ENCODE results near the gene CEACAM6.
"Not testable (repeated sequence)": the region's sequence is repeated elsewhere in the genome, so short reads cannot be mapped to it uniquely, and the experiment has no call there.

CEACAM6 gene

GRCh38 chr19:41748012-41748411, 7.3 kb upstream of the CEACAM6 start:
- no peak for DNase-seq (ENCODE audit: extremely low read depth, insufficient read length)
- Histone ChIP-seq H3K36me3 (ENCODE audit: control insufficient read depth, insufficient read depth, low read length) (no peaks in the 10 kb centered on the region), H3K4me3 (replicated peaks; ENCODE audit: low read depth, low read length) (no peak overlapping the region), H3K27me3 (replicated peaks; ENCODE audit: control insufficient read depth, insufficient read depth, low read length) (no peaks in the 10 kb centered on the region; the same call in none of the 2 replicates)
- TF ChIP-seq, protein P1, sequence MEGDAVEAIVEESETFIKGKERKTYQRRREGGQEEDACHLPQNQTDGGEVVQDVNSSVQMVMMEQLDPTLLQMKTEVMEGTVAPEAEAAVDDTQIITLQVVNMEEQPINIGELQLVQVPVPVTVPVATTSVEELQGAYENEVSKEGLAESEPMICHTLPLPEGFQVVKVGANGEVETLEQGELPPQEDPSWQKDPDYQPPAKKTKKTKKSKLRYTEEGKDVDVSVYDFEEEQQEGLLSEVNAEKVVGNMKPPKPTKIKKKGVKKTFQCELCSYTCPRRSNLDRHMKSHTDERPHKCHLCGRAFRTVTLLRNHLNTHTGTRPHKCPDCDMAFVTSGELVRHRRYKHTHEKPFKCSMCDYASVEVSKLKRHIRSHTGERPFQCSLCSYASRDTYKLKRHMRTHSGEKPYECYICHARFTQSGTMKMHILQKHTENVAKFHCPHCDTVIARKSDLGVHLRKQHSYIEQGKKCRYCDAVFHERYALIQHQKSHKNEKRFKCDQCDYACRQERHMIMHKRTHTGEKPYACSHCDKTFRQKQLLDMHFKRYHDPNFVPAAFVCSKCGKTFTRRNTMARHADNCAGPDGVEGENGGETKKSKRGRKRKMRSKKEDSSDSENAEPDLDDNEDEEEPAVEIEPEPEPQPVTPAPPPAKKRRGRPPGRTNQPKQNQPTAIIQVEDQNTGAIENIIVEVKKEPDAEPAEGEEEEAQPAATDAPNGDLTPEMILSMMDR (IDR thresholded peaks at IDR 0.05; ENCODE audit: insufficient read depth, low read length, poor library complexity, severe bottlenecking), result no peak

DNA sequence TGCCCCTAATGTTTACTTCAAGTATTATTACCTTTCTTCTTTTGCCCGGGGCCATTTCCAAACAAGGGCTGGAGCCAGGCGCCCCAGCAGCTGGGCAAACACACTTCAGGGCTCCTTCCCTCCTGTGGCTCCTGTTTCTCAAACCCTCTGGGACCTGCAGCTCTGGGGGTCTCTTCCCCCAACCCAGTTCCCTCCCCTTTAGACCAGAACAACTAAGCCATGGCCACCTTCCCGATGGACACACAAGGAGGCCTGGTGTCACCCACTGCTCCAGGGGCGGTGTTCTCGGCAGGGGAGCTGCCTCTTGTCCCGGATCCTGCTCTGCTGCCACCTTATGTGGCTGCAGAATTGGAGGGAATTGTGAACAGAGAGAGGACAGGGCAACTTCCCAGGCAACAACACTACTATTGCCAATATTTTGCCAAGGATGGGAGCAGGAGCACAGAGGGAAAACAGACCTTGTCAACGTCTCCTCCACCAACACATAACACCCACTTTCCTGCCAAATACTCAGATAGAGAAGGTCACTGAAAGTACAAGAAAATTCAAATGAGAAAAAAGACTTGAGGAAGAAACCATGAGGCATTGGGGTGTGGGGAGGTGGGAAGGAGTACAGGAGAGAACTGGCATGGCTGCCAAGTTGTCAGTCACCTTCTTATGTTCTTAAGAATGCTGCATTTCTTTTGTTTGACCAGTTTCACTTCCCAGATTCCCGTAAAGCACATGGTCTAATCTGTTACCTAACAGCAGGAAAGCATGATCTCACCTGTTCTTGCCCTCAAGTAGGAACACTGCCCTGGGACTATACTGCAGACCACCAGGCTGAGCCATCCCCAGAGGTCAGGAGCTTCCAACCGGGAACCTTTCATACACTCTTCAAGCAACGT, 4.8 kb upstream of the CEACAM6 start:
- H3K4me3 ChIP-seq (replicated peaks; ENCODE audit: low read depth, low read length); DNase-seq (ENCODE audit: extremely low read depth, insufficient read length); H3K27me3 ChIP-seq (replicated peaks; ENCODE audit: control insufficient read depth, insufficient read depth, low read length); H3K36me3 ChIP-seq (ENCODE audit: control insufficient read depth, insufficient read depth, low read length): not testable (repeated sequence)

DNA sequence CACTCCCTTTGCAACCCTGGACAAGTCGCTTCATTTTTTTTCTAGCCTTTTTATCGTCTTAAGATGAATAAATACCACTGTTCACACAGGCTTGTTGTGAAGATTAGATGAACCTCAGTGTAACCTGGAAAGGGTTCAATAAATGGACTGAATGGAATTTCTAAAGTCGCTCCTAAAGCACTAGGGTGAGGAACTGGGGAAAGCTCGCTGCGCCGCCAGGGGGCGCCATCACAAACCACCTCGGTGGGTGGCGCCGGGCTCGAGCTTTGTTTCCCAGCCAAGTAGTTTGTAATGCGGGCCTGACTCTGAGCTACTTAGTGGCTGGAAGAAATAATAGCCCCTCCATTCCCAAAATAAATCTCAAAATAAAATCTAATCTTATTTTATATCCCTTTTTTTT, 2.2 kb upstream of the CEACAM6 start:
- peak; percentile 44 for DNase-seq (ENCODE audit: extremely low read depth, insufficient read length)
- Histone ChIP-seq H3K27me3 (replicated peaks; ENCODE audit: control insufficient read depth, insufficient read depth, low read length) (peaks cover 3% of the 10 kb centered on the region; the same call in 1 of the 2 replicates), H3K4me3 (replicated peaks; ENCODE audit: low read depth, low read length) (no peak overlapping the region), H3K36me3 (ENCODE audit: control insufficient read depth, insufficient read depth, low read length) (no peaks in the 10 kb centered on the region)
- TF ChIP-seq, protein P1 (IDR thresholded peaks at IDR 0.05; ENCODE audit: insufficient read depth, low read length, poor library complexity, severe bottlenecking), result peak; percentile 92

DNA sequence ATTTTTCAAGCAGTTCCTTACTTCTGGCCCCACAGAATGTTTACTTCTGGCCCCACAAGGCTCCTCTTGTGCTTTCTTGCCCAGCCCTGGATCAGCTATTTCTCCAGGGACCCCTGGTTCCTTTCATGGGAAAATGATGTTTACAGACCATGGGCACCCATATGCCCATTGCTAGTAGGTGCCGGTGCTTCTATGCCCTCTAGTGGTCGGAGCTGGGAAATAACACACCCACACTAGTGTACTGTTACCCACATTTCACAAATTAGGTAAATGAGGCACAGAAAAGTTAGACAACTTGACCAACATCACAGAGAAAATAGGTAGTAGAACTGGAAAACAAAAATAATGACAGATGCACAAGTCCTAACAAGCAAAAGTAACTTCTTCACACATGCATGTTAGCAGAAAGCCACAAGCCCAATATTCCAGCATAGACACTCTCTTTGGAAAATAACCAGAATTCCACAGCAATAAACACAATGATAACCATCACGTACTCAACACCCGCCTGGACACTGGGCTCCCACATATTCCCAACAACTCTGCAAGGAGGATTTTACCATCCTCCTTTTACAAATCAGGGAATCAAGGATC, 1.3 kb upstream of the CEACAM6 start:
- TF ChIP-seq, protein P1 (IDR thresholded peaks at IDR 0.05; ENCODE audit: insufficient read depth, low read length, poor library complexity, severe bottlenecking), result peak; percentile 85
- Histone ChIP-seq H3K4me3 (replicated peaks; ENCODE audit: low read depth, low read length) (no peak overlapping the region), H3K36me3 (ENCODE audit: control insufficient read depth, insufficient read depth, low read length) (no peaks in the 10 kb centered on the region), H3K27me3 (replicated peaks; ENCODE audit: control insufficient read depth, insufficient read depth, low read length) (peaks cover 3% of the 10 kb centered on the region; the same call in 1 of the 2 replicates)
- no peak for DNase-seq (ENCODE audit: extremely low read depth, insufficient read length)

DNA sequence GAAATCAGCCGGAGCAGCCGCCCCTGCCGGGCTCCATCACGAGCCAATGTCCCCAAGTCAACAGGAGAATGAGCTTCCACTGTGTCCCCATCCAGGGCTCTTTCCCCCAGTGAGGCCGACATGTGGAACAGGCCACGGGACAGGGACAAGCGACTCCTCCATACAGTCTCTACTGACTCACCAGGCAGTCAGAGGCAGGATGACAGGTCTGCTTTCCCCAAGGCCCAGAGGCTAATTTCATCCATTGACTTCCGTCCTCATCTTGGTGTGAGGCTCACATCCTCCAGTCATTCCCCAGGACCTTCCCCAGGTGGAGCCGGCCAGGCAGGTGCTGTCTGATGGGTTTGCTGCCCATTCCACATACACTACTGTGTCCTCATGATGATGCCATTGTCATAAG, 3.5 kb downstream of the CEACAM6 start:
- Histone ChIP-seq H3K4me3 (replicated peaks; ENCODE audit: low read depth, low read length) (no peak overlapping the region), H3K36me3 (ENCODE audit: control insufficient read depth, insufficient read depth, low read length) (no peaks in the 10 kb centered on the region), H3K27me3 (replicated peaks; ENCODE audit: control insufficient read depth, insufficient read depth, low read length) (peaks cover 5% of the 10 kb centered on the region)
- DNase-seq (ENCODE audit: extremely low read depth, insufficient read length), result no peak
- TF ChIP-seq, protein P1 (IDR thresholded peaks at IDR 0.05; ENCODE audit: insufficient read depth, low read length, poor library complexity, severe bottlenecking), result no peak

DNA sequence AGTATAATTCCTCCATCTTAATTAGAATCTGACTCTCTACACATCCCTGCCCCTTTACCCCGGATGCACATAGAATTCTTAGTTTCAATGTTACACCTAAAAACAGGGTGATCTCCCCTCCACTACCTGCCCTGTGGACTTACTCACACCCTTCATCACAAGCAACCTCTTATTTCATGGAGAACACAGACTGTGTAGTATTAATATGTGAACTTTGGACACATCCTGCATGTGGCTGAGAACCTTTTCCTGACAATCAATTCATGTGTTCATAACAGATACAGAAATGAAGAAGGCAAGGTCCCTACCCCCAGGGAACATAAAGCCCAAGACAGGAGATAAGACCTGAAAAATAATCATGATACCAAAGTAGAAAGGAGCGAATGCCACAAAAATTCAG, 11.8 kb downstream of the CEACAM6 start:
- no peak overlapping the region for H3K4me3 ChIP-seq (replicated peaks; ENCODE audit: low read depth, low read length)
- TF ChIP-seq, protein P1 (IDR thresholded peaks at IDR 0.05; ENCODE audit: insufficient read depth, low read length, poor library complexity, severe bottlenecking), result no peak
- H3K36me3 ChIP-seq (ENCODE audit: control insufficient read depth, insufficient read depth, low read length), result no peaks in the 10 kb centered on the region
- peaks cover 1% of the 10 kb centered on the region for H3K27me3 ChIP-seq (replicated peaks; ENCODE audit: control insufficient read depth, insufficient read depth, low read length)
- DNase-seq (ENCODE audit: extremely low read depth, insufficient read length), result no peak

- H3K27me3 ChIP-seq (replicated peaks; ENCODE audit: control insufficient read depth, insufficient read depth, low read length); H3K4me3 ChIP-seq (replicated peaks; ENCODE audit: low read depth, low read length); DNase-seq (ENCODE audit: extremely low read depth, insufficient read length); H3K36me3 ChIP-seq (ENCODE audit: control insufficient read depth, insufficient read depth, low read length): not testable (repeated sequence)
Observed at GRCh38 chr19:41768105-41768504, 12.8 kb downstream of the CEACAM6 start.

Measured in GM06990 (cell line).